Activated T-cell treated with anti-CD3 and anti-CD28 coated beads for 4 hours (primary cell): ENCODE results near the gene ZNF581.

Experiments
- DNase-seq: peaks from one replicate; pipeline ENCODE4 v3.0.0-alpha.2; 2020

ZNF581 gene

DNA sequence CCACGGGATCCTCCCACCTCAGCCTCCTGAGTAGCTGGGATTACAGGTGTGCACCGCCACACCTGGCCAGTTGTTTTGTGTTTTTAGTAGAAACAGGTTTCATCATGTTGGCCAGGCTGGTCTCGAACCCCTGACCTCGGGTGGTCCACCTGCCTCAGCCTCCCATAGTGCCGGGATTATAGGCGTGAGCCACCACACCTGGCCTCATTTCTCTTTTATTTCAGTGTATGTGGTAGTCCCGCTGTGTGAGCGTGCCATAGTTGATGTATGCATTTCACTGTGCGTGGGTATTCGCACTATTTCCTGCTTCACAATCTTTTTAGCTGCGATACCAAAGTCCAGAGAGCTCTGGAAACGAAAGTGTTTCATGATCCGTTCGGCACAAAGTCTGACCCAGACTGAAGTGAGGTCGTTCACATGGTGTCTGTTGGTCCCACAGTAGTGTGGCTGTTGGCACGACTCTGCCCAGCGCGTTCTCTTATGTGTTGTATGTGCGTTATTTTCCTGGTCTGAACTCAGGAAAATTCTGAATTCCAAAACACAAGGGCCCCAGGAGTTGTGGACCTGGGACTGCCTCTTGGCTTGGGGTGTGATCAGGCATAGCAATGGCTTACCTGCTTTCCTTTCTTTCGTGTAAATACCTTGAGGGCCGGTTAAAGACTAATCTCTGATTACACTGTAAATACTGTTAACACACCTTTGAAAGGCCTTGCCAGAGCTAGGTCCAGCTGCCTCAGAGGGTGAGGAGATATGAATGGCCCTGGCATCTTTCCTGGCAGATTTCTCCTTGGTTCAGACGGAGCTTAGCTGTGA lies 40.2 kb downstream of the ZNF581 start:
- no peak for DNase-seq

DNA sequence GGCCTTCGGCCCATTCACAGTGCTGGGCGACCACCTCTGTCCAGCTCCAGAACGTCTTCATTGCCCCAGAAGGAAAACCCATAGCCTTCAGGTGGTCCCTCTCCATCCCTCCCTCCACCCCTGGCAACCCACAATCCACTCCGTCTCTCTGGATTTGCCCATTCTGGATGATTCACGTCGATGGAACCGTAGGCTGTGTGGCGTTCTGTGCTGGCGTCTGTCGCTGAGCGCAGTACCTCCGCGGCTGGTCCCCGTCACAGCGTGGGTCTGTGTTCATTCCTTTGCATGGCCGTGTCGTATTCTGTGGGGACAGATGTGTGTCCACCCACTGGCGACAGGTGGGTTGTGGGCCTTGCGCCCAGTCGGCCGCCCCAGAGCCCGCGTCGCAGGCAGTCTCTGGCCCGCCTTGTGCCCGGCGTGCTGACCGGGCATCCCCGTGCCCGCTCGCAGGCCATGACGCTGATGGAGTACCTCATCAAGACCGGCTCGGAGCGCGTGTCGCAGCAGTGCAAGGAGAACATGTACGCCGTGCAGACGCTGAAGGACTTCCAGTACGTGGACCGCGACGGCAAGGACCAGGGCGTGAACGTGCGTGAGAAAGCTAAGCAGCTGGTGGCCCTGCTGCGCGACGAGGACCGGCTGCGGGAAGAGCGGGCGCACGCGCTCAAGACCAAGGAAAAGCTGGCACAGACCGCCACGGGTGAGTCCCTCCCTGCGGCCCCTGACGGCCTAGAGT lies 41.7 kb downstream of the ZNF581 start:
- no peak for DNase-seq

DNA sequence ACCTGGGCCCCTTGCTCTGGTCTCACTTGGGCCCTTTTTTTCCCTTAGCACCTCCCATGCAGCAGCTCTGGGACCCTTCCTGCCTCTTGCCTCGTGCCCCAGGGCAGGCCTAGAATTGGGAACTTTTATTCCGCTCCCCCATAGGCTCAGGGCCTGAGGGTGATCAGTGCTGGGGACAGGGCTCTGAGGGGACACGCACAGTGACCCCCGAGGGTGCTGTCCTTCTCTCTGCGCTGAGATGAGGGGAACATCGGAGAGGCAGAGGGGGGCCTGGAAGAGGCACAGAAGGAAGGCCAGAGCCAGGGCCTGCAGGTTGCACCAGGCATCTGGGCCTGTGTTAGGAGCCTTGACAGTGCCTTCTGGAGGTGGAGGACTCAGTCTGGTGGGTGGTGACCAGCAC lies 42.3 kb downstream of the ZNF581 start:
- no peak for DNase-seq

DNA sequence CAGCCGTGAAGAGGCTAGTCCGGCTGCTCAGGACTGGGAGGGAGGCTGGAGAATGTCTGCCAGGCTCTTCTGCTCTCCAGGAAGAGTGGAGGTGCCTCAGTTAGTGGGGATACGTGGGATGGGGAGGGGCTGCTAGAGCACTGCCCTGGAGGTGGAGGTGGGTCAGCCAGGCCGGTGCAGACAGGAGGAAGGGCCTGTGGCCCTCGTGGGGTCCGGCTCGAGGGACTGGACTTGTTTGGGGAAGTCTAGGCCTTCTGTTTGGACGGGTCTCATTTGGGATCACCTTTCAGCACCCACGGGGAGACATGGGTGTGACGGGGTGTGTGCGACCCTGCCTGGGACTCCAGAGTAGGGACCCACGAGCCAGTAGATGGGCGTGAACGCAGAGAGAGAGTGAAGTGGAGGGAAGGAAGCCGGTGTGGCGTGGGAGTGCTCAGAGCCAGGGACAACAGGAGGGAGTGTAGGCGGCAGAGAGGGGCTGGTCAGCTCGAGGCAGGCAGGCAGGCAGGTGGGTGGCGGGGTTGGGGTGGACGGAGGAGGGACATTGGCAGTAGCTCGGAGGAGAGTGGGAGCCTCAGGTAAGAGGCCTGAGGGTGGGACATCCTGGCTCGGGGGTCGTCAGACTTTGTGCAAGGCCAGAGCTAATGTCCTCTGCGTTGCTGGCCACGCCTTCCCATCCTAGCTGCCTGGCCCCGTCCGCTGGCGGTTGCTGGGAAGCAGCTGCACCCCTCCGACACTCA lies 43.0 kb downstream of the ZNF581 start:
- no peak for DNase-seq

DNA sequence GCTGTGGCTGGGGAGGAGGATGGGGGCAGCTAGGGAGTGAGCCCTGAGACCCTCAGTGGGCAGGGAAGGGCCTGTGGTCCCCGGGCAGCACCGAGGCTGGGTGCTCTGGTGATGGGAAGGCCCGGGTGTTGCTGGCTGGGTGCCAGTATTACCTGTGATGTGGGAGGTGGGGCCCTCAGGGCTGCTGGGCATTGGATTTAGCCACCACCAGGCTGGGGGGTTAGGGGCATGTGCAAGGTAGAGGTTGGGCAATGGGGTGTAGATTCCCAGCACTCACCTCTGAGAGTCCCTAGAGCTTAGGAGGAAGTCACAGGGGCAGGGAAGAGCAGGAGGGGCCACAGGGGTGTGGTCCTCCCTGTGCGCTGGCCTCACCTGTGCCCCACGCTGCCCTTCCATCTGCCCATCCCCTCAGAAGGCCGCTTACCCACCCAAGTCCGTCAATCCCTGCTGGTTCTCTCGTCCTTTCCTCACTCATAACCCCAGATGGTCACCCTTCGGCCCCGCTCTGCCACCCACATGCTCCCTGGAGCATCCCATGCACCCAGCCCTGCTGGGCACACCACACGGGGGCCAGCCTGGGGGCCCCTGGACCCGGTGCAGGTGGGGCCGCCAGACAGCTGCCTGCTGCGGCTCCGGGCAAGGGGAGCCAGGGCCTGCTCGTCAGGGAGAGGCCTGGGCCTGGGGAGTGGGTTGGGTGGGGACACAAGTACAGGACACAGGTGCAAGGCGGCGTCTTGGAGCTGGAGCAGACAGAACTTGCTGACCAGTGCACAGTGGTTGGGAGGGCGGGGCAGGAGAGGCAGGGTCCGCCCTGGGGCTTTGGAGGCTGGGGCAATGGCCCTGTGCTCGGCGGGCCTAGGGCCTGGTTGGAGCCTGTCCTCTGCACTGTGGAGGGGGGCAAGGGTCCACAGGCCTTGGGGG lies 44.1 kb downstream of the ZNF581 start:
- no peak for DNase-seq

DNA sequence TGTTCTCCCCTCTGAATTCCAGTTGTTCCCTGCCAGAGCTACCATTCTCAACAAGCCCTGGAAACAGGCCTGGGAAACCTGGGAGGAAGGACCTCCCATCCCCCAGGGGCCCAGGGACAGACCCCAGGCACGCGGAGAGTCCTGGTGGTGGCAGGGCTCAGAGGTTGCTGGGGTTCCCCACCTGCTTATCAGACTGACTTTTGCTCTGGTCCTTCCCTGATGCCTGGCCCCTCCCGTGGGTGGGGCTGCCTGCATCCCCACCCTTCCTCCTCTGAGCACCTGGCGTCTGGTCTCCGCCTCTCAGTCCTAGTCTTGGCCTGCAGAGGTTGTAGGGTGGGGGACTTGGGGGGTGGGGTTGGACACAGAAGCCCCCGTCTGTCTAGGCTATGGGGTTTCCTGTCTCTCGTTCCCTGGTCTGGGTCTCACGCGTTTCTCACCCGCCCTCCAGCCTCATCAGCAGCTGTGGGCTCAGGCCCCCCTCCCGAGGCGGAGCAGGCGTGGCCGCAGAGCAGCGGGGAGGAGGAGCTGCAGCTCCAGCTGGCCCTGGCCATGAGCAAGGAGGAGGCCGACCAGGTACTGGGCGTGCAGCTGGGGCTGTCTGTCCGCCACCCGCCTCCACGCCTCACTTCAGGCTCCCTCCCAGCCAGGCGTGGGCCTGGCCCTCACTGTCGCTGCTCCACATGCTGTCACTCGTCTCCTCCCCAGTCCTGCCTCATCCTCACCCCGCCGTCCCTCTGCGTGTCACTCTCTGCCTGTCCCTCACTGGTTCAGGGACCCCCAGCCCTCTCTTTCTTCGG lies 45.2 kb downstream of the ZNF581 start:
- no peak for DNase-seq

DNA sequence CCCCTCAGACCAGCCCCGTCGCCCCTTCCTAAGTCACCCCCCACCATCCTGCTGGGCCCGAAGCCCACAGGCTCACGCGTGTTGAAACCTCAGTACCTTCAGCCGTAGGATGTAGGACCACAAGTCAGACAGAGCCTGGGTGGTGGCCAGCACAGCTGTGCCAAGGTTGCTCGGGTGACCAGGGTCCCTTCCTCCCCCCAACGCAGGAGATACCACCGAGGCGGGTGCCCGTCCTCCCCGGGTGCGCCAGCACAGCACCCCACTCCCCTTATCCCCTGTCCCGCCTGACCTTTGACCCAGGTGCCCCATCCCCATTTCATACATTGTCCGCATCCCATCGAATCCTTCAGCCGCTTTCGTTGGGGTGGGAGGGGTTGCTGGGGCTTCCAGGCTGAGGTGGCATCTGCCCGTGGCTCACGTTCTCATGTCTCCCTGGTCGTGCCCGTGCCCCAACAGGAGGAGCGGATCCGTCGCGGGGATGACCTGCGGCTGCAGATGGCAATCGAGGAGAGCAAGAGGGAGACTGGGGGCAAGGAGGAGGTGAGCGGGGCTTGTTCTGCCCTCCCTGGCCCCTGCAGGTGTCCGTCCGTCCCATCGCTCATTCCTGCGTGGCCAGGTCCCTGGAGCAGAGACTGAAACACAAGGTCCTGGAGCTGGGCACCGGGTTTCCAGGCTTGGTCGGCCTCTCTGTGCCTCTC lies 46.1 kb downstream of the ZNF581 start:
- no peak for DNase-seq

DNA sequence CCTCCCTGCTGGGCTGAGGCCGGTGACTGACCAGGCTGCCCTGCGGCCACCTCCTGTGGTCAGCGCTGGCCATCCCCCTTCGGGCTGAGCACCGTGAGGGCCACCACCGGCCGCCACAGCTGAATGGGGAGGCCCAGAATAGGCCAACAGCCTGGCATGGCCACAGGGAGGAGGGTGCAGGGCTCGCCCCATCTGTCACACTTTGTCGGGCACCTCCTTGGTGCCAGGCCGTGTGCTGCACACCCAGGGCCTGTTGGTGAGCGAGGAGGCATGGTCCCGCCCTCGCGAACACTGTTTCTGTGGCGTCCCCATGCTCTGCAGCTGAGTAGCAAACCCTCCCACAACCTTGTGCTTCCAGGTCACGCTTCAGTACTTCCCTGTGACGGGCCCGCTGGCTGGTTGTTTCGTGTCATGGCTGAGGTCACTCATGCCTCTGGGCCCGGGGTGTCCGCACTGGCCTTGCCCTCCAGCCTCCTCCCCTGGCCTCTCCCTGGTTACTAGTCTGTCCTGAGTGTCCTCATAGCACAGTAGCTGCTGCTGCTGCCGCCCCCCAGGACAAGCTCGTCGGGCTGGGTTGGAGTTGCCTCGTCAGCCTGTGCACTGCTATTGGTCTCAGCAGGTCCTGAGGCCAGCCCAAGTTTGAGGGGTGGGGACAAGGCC lies 46.8 kb downstream of the ZNF581 start:
- no peak for DNase-seq

DNA sequence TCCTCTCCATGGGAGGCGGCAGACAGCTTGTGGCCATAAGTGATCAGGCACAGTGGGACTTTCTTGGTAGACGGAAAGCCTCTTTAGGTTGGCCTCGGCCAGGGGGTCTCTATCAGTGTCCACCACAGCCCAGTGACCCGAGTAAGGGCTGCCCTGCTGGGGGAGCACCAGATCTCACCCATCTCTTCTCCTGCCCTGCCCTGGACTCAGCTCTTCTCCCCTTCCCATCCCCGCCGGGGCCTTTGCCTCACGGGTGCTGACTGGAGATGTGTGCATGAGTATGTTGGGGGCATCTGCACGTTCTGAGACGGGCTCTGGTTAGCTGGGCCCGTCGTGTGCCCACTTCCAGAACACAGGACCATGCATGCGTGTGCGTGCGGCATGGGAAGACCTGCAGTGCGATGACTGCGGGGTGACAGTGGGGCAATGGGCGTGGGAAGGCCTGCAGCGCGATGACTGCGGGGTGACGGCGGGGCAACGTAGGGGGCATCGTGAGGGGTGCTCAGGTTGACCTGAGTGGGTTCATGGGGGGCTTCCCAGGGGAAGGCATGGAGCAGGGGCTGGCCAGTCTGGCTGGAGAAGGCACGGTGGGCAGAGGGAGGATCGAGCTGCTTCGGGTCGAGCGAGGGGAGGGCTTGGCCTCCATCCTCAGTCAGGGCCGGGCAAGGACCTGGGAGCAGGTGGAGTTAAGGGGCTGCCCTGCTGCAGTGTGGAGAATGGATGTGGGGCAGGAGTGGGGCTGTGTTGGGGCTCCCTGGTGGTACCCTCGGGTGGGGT lies 47.5 kb downstream of the ZNF581 start:
- no peak for DNase-seq

DNA sequence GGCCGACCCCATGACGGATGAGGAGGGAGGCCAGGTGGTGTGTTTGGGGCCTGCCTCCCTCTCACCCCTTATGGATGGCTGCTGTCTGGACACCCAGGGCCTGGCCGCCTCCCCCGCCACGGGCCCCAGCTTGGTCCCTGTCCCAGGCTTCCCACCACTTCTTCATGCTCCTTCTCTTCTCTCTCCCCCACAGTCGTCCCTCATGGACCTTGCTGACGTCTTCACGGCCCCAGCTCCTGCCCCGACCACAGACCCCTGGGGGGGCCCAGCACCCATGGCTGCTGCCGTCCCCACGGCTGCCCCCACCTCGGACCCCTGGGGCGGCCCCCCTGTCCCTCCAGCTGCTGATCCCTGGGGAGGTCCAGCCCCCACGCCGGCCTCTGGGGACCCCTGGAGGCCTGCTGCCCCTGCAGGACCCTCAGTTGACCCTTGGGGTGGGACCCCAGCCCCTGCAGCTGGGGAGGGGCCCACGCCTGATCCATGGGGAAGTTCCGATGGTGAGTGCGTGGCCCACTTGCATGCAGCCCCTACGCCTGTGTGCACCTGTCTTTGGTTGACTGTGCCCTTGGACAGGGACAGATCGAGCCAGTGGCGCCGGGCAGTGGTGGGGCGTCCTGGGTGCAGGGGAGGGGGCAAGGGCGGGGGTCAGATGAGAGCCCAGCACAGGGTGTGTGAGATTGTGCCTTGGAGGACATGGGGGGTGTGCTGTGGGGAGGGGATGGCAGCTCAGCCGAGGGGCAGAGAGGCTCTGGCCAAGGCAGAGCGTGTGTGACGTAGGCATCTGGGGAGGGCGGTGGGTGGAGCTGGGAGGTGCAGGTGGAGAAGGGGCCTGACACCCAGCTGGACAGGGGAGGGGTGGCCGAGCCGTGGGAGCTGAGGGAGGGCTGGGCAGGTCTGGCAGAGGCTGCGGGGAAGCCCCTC lies 48.4 kb downstream of the ZNF581 start:
- no peak for DNase-seq

DNA sequence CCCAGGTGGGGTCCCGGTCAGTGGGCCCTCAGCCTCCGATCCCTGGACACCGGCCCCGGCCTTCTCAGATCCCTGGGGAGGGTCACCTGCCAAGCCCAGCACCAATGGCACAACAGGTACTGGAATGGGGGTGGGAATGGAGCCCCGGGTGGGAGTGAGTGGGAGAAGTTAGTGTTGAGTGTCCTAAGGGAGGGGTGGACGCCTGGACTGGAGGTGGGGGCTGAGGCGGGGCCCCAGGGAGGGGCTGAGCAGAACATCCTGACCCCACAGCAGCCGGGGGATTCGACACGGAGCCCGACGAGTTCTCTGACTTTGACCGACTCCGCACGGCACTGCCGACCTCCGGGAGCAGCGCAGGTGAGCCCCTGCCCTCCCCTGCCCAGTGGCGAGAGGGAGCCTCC lies 49.2 kb downstream of the ZNF581 start:
- DNase-seq, result no peak

DNA sequence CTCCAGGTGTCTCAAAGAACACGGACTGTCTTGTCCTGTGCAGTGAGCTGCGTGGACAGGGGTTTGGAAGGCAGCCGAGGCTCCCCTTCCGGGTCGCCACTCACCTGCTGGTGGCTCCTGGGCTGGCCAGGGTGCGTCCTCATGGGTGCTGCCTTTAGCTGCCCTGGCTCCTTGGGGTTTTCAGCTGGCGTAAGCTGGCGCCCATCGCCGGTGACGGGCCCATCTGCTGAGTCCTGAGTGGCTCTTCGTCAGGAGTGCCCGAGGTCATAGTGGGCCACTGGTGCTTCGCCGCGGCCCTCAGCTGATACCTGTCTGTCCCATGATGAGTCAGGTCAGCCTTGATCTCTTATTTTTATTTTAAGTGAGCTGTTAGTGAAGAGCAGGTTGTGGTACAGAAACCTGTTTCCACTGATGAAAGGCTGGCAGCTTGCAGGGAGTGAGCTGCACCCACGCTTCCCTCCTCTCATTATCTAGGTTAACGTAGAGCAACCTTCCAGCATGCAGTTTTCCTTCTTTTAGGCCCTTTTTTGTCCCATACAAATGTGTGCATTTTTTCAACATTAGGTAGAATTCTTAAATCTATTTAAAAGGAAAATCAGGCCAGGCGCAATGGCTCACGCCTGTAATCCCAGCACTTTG lies 50.0 kb downstream of the ZNF581 start:
- no peak for DNase-seq

DNA sequence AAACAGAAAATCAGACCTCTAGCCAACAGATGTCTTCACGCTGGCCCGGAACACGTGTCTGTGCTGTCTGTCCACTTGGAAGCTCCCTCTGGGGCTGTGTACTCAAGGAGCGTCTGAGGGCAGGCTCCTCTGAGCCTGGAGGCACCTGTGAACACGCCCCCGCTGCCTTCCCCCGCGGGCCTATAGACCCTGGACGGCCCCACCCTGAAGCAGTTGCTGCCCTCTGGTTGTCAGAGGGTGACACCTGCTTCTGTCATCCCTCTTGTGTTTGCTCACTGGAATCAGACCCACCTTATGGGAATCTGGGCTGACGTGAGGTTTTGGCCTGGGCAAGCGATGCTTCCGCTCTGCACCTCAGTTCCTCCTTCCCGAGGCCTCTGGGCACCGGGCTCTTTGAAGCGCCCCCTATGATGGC lies 50.8 kb downstream of the ZNF581 start:
- no peak for DNase-seq

DNA sequence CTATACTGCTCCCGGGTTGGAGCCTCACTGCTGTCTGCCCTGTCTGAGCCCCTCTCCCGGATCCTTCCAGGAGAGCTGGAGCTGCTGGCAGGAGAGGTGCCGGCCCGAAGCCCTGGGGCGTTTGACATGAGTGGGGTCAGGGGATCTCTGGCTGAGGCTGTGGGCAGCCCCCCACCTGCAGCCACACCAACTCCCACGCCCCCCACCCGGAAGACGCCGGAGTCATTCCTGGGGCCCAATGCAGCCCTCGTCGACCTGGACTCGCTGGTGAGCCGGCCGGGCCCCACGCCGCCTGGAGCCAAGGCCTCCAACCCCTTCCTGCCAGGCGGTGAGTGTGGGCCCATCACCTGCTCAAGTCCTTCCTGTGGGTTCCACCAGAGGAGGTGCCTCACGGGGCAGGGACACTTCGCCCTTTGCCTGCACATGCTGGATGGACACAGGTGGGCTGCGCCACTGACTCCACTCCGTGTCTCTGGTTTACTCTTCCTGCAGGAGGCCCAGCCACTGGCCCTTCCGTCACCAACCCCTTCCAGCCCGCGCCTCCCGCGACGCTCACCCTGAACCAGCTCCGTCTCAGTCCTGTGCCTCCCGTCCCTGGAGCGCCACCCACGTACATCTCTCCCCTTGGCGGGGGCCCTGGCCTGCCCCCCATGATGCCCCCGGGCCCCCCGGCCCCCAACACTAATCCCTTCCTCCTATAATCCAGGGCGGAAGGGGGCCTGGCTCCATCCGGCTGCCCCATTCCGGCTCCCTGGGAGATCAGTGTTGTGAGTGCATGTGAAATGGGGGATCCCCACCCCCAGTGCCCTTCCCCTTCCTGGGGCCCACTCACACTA lies 51.4 kb downstream of the ZNF581 start:
- DNase-seq, result no peak
